Stimulated activated CD4-positive, alpha-beta T cell treated with anti-CD3 and anti-CD28 coated beads, Interleukin-4, amount 100 ng/mL, for 48 hours (primary cell): Measurements from ENCODE around the gene EIF3A.
"Not testable (repeated sequence)": the region's sequence is repeated elsewhere in the genome, so short reads cannot be mapped to it uniquely, and the experiment has no call there.

Source experiments
- DNase-seq, 2 donors: peaks; one replicate each; pipeline ENCODE4 v3.0.0-alpha.2; 2020; ENCODE audit warnings: low read depth in 2 of 2

The EIF3A gene

GRCh38 chr10:119080521-119081259, at the start of gene EIF3A:
TSS of gene EIF3A (minus strand) at chr10:119080817. CDS start at chr10:119080676, 141 bp downstream.
- DNase-seq: peak; percentile 90 to 91

GRCh38 chr10:119129721-119130120, 49.1 kb upstream of the EIF3A start:
- no peak for DNase-seq

- DNase-seq: no peak
These were observed 45.3 kb upstream of the EIF3A start for GRCh38 chr10:119125942-119126341.

GRCh38 chr10:119120875-119121274, 40.3 kb upstream of the EIF3A start:
- no peak for DNase-seq

GRCh38 chr10:119120413-119120867, 39.8 kb upstream of the EIF3A start:
- DNase-seq: no peak

GRCh38 chr10:119119400-119119799, 38.8 kb upstream of the EIF3A start:
- DNase-seq: no peak

GRCh38 chr10:119118231-119118630, 37.6 kb upstream of the EIF3A start:
- no peak for DNase-seq

GRCh38 chr10:119116326-119116951, 35.8 kb upstream of the EIF3A start:
- DNase-seq: no peak

- no peak for DNase-seq
These were observed 35.3 kb upstream of the EIF3A start for GRCh38 chr10:119115926-119116325.

GRCh38 chr10:119113751-119114732, 33.4 kb upstream of the EIF3A start:
- no peak for DNase-seq

GRCh38 chr10:119112056-119112455, 31.4 kb upstream of the EIF3A start:
- no peak for DNase-seq

- DNase-seq: not testable (repeated sequence)
These were observed 27.2 kb upstream of the EIF3A start for GRCh38 chr10:119107771-119108170.

- not testable (repeated sequence) for DNase-seq
These were observed 26.5 kb upstream of the EIF3A start for GRCh38 chr10:119107106-119107505.

- not testable (repeated sequence) for DNase-seq
These were observed 25.3 kb upstream of the EIF3A start for GRCh38 chr10:119105899-119106298.

- DNase-seq: no peak
These were observed 24.5 kb upstream of the EIF3A start for GRCh38 chr10:119105155-119105554.

- DNase-seq: no peak
These were observed 24.0 kb upstream of the EIF3A start for GRCh38 chr10:119104654-119105015.

GRCh38 chr10:119103903-119104653, 23.5 kb upstream of the EIF3A start, which contains the start of gene DENND10:
TSS of gene DENND10 (plus strand) at chr10:119104113. CDS start at chr10:119104143, 30 bp downstream.
- peak; percentile 71 to 80 for DNase-seq

GRCh38 chr10:119103241-119103902, 22.8 kb upstream of the EIF3A start:
- no peak for DNase-seq

GRCh38 chr10:119101366-119102098, 20.9 kb upstream of the EIF3A start:
- DNase-seq: no peak
